GM19328 (cell line): ENCODE data around the gene UROS.

ENCODE experiments used
- ATAC-seq: cut with Tn5 transposase; IDR thresholded peaks from one replicate; pipeline ENCODE4 v1.9.1; 2021; ENCODE audit warnings: mild to moderate bottlenecking, moderate library complexity; ENCODE audit not compliant: unreplicated experiment

The UROS gene

DNA sequence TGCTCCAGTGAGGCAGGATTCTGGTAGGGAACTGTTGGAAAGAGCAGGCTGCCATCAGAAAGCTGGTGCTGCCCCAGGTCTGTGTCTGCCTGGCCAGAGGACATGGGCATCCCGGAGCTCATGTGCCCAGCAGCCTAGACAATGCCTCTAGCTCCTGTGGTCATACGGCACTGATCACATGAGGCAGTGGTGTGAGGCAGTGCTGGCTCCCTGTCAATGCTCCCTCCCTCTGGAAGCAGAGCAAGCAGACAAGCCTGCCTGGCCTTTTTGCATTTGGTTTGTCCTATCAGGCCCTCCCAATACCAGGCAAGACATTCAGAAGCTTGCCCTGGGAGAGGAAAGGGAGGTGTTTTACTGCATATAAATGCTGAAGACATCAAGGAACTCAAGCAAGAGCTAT is 27.9 kb downstream of the UROS start:
- no peak for ATAC-seq

- no peak for ATAC-seq
Measured at GRCh38 chr10:125792342-125793300, 30.4 kb downstream of the UROS start.

GRCh38 chr10:125788156-125789034 is 34.7 kb downstream of the UROS start:
- no peak for ATAC-seq

DNA sequence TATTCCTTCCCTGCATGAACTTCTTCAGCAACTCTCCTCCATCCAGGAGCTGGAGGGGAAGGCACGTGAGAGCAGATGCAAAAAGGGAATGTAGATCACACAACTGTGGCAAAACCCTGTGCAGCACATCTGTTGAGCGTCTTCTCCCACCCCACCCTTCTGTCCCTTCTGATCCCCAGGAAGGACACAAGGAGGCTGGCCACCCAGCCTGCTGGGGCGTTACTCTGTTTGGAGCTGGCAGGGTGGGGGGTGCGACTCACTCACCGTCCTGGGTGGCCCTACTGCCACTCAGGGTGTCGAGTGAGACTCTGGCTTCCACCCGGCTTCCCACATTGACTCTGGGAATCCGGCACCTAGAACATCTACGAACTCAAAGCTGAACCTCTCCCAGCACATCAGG is 37.3 kb downstream of the UROS start:
- ATAC-seq, result no peak

DNA sequence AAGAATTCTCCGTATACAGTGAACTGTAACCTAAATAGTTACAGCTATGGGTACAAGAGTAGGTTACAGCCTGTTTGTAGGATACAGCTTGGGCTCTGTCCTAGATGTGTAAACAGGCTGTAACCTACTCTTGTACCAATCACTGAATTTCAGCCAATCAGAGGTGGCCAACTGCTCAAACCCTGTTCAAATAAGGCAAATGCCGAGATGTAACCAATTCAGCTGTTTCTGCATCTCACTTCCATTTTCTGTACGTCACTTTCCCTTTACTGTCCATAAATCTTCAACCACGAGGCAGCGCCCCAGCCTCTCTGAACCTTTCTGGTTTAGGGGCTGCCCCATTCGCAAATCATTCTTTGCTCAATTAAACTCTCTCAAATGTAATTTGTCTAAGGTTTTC is 39.1 kb downstream of the UROS start:
- peak; percentile 55 for ATAC-seq

DNA sequence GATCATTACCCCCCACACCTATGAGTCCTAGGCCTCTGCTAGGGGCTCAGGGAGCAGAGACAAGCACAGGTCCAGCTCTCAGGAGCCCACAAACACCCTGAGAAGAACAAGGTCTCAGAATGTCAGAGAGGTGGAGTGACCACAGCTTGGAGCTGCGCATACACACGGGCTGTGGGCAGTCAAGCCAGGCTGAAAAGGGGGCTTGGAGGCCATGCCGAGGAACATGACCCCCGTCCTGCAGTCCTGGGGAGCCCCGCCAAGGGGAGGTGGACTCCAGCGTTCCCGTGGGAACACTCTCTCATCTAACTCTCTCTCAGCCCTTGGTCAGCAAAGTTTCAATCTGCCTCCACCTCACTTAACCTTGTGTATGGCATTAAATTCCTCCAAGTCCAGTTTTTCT is 39.6 kb downstream of the UROS start:
- ATAC-seq, result no peak

DNA sequence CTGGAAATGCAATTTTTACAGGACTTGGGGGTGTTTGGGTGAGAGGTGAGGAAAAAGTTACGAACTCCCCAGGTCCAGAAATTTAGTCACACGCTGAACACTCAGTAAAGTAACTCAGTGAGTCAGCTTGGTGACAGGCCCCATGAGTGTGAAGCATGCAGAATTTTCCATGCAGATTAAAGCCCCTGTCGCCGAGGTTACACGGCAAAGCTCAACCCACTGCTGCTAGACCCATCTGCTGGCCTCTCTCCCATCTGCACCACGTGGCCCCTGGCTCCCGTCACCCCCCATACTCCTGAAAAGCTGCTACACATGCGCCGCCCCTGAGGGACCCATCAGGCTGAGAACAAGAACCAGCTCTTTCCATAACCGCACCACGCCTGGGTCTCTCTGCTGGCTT is 40.4 kb downstream of the UROS start:
- no peak for ATAC-seq

DNA sequence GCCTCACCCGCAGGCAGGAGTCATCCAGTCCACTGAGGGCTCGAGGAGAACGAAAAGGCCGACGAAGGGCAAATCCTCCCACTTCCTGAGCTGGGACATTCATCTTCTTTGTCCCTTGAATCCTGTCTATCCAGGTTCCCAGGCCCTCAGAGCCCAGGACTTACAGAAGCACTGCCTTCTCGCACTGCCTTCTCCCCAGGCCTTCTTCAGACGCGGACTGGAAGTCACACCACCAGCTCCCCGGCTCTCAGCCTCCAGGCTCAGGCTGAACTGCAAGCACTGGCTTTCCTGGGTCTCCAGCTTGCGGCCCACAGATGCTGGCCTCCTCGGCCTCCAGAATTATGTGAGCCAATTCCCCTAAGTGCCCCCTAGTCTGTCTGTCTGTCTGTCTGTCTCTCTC is 41.0 kb downstream of the UROS start:
- no peak for ATAC-seq

- no peak for ATAC-seq
Measured at GRCh38 chr10:125781374-125781773, 41.7 kb downstream of the UROS start.

DNA sequence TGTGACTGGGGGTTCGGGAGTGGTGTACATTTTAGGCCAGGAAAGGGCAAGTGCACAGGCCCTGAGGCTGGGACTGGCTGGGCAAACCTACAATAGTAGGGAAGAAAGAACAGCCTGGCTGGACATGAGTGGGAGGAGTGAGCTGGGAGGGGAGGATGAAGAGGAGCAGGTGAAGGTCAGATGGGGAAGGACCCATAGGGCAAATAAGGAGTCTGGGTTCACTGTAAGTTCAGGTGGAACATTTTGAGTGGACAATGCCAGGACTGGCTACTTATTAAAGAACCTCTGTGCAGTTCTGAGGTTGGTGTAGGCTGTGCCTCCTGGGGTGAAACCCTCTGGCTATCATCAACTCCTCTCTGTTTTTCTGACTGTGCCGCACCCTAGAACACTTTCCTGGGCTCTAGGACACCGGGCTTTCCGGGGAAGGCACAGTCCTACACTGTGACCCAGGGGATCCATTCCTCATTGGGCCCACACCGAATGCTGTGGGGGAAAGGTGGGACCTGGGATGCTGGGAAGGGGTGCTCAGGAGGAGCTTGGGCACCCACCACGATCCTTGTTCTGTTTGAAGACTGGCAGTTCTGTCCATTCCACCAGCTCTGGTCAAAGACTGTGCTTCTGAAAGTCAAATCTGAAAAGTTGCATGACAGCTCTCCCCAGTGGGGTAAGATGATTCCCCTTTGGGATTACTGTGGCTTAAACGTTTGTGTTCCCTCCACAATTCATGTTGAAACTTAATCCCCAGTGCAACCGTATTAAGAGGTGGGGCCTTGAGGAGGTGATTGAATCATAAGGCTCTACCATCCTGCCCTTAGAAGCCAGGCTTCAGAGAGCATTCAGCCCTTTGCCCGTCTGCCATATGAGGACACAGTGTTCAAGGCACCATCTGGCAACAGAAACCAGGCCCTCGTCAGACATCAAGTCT is 43.4 kb downstream of the UROS start:
- ATAC-seq, result no peak

- no peak for ATAC-seq
Measured at GRCh38 chr10:125778556-125778955, 44.5 kb downstream of the UROS start.

GRCh38 chr10:125777806-125778205 is 45.3 kb downstream of the UROS start:
- ATAC-seq, result no peak

GRCh38 chr10:125775491-125776106 is 47.5 kb downstream of the UROS start, which contains the start of gene MMP21:
MMP21 (minus strand) TSS chr10:125775821; CDS start chr10:125775821, 0 bp downstream.
- ATAC-seq, result no peak

GRCh38 chr10:125774581-125775191 is 48.4 kb downstream of the UROS start:
- no peak for ATAC-seq

- ATAC-seq, result no peak
Measured at GRCh38 chr10:125773687-125774543, 49.1 kb downstream of the UROS start.

DNA sequence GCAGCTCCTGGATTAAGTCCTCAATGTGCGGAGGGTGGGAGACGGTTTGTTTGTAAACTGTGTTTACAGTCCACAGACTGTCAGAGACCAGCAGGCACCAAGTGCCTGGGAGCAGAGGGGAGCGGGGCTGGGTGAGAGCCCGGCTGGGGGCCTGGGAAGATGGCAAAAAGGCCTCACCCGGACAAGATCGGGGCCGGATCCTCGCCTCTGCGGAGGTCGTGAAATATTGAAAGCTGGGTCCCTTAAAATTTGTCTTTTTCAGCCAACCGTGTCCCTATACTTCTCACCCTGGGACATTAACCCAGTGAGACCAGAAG is 50.2 kb downstream of the UROS start:
- ATAC-seq, result no peak

- ATAC-seq, result no peak
Measured at GRCh38 chr10:125772112-125772863, 50.8 kb downstream of the UROS start.

GRCh38 chr10:125770844-125771243 is 52.2 kb downstream of the UROS start:
- no peak for ATAC-seq
